Measurements from ENCODE around the gene MYO7A. TPM values are rescaled to one million over a fixed set of nuclear protein-coding genes. Genes with fewer than 3 reads are reported as not detected.

Gene MYO7A
- total RNA-seq, 1 donor from 2014 or later, result 11.6 TPM

GRCh38 chr11:77085652-77086051, 42.4 kb upstream of the MYO7A start:
- Mint-ChIP-seq H3K36me3 (ENCODE audit: unreplicated experiment) (peaks cover 4% of the 10 kb centered on the region), H3K9me3 (ENCODE audit: unreplicated experiment) (peaks cover 3% of the 10 kb centered on the region), H3K27me3 (ENCODE audit: unreplicated experiment) (no peaks in the 10 kb centered on the region), H3K4me1 (ENCODE audit: low read depth, unreplicated experiment) (peaks cover 8% of the 10 kb centered on the region), H3K4me3 (ENCODE audit: unreplicated experiment) (no peak overlapping the region), H3K27ac (ENCODE audit: unreplicated experiment) (no peak overlapping the region)
- peak; percentile 13 for DNase-seq
- TF ChIP-seq CTCF (IDR thresholded peaks at IDR 0.05; ENCODE audit: partially characterized antibody, unreplicated experiment), result no peak

- peaks cover 5% of the 10 kb centered on the region for H3K9me3 Mint-ChIP-seq (ENCODE audit: unreplicated experiment)
- H3K4me1 Mint-ChIP-seq (ENCODE audit: low read depth, unreplicated experiment), result peaks cover 3% of the 10 kb centered on the region
- TF ChIP-seq CTCF (IDR thresholded peaks at IDR 0.05; ENCODE audit: partially characterized antibody, unreplicated experiment), result no peak
- no peaks in the 10 kb centered on the region for H3K27me3 Mint-ChIP-seq (ENCODE audit: unreplicated experiment)
- peak; percentile 10 for DNase-seq
- no peak overlapping the region for H3K4me3 Mint-ChIP-seq (ENCODE audit: unreplicated experiment)
- peaks cover 4% of the 10 kb centered on the region for H3K36me3 Mint-ChIP-seq (ENCODE audit: unreplicated experiment)
- no peak overlapping the region for H3K27ac Mint-ChIP-seq (ENCODE audit: unreplicated experiment)
These were observed 41.2 kb upstream of the MYO7A start for GRCh38 chr11:77086521-77087472.

GRCh38 chr11:77087723-77088225, 40.3 kb upstream of the MYO7A start:
- H3K9me3 Mint-ChIP-seq (ENCODE audit: unreplicated experiment), result peaks cover 5% of the 10 kb centered on the region
- DNase-seq, result no peak
- no peak overlapping the region for H3K27ac Mint-ChIP-seq (ENCODE audit: unreplicated experiment)
- no peak overlapping the region for H3K4me3 Mint-ChIP-seq (ENCODE audit: unreplicated experiment)
- H3K36me3 Mint-ChIP-seq (ENCODE audit: unreplicated experiment), result peaks cover 4% of the 10 kb centered on the region
- TF ChIP-seq CTCF (IDR thresholded peaks at IDR 0.05; ENCODE audit: partially characterized antibody, unreplicated experiment), result no peak
- H3K4me1 Mint-ChIP-seq (ENCODE audit: low read depth, unreplicated experiment), result no peaks in the 10 kb centered on the region
- H3K27me3 Mint-ChIP-seq (ENCODE audit: unreplicated experiment), result no peaks in the 10 kb centered on the region

- Mint-ChIP-seq H3K36me3 (ENCODE audit: unreplicated experiment) (peaks cover 4% of the 10 kb centered on the region), H3K4me1 (ENCODE audit: low read depth, unreplicated experiment) (no peaks in the 10 kb centered on the region), H3K4me3 (ENCODE audit: unreplicated experiment) (no peak overlapping the region), H3K9me3 (ENCODE audit: unreplicated experiment) (peaks cover 5% of the 10 kb centered on the region), H3K27me3 (ENCODE audit: unreplicated experiment) (no peaks in the 10 kb centered on the region), H3K27ac (ENCODE audit: unreplicated experiment) (no peak overlapping the region)
- TF ChIP-seq CTCF (IDR thresholded peaks at IDR 0.05; ENCODE audit: partially characterized antibody, unreplicated experiment), result no peak
- DNase-seq, result peak; percentile 7
These were observed 39.6 kb upstream of the MYO7A start for GRCh38 chr11:77088236-77089003.

All from glutamatergic neuron (in vitro differentiated cells).